GM12878 (cell line): ENCODE results near the gene CNTN4. TPM values are rescaled to one million over a fixed set of nuclear protein-coding genes. Genes with fewer than 3 reads are reported as not detected.
"Not testable (repeated sequence)": the region's sequence is repeated elsewhere in the genome, so short reads cannot be mapped to it uniquely, and the experiment has no call there.

ENCODE experiments used
- ATAC-seq: fragments of 200-7000 bp; cut with Tn5 transposase; 3 replicates; pipeline ENCODE4 v1.9.1; 2020; ENCODE audit warnings: mild to moderate bottlenecking, moderate library complexity
- BruUV-seq: library from RNA; stranded (reverse); fragments of 400-500 nt; replicated peaks from 2 replicates; lab custom pipeline; 2021; lab: Mats Ljungman, UMichigan
- CTCF ChIA-PET: fragments of 300-600 bp; sonication (Branson Sonifier 250); formaldehyde crosslinking; extraction: SDS; loops from one replicate; lab custom pipeline; 2021; ENCODE audit warnings: inconsistent platforms; lab: Yijun Ruan, JAX
- POLR2A ChIA-PET: fragments of 350-600 bp; formaldehyde crosslinking; extraction: SDS; loops from one replicate; lab custom pipeline; 2021; ENCODE audit warnings: inconsistent platforms; lab: Charles Lee
- RAD21 ChIA-PET: fragments of 300-600 bp; sonication (Branson Sonifier 250); formaldehyde crosslinking; loops from one replicate; lab custom pipeline; 2023; ENCODE audit warnings: antibody characterized with exemption; ENCODE audit not compliant: unreplicated experiment; lab: Charles Lee
- SMC1A ChIA-PET: fragments of 300-600 bp; sonication (Branson Sonifier 250); formaldehyde crosslinking; loops from one replicate; lab custom pipeline; 2023; ENCODE audit not compliant: unreplicated experiment, uncharacterized antibody; lab: Charles Lee
- DNase-seq: peaks from one replicate; pipeline ENCODE4 v3.0.0-alpha.2; 2011; ENCODE audit warnings: low read depth, low spot score
- FAIRE-seq: peaks from 3 replicates; lab custom pipeline; 2011; peaks lifted over from hg19 to GRCh38; lab: Jason Lieb, UNC
- H2AFZ ChIP-seq: 2 replicates; pipeline ENCODE4 v1.6.0; 2011; ENCODE audit warnings: low read depth, low read length, control low read depth; ENCODE audit not compliant: control insufficient read depth
- H3K27ac ChIP-seq: 2 replicates; pipeline ENCODE4 v1.5.1; 2011; ENCODE audit warnings: control low read depth; ENCODE audit not compliant: control insufficient read depth, insufficient read depth
- H3K27me3 ChIP-seq, 2 experiments: replicated peaks in 1 of 2; 2 replicates each; pipeline versions ENCODE4 v1.6.0 to v1.6.1; 2011; ENCODE audit warnings: low read length in 1 of 2; ENCODE audit not compliant: control insufficient read depth in 2 of 2, insufficient read depth in 2 of 2
- H3K36me3 ChIP-seq, 2 experiments: 2 replicates each; pipeline ENCODE4 v1.5.1; 2011; ENCODE audit warnings: low read length in 1 of 2; ENCODE audit not compliant: control insufficient read depth in 2 of 2, insufficient read depth in 2 of 2
- H3K4me1 ChIP-seq: 2 replicates; pipeline ENCODE4 v1.6.1; 2011; ENCODE audit warnings: mild to moderate bottlenecking, low read length, moderate library complexity, mixed read lengths; ENCODE audit not compliant: control insufficient read depth, insufficient read depth
- H3K4me2 ChIP-seq: 2 replicates; pipeline ENCODE4 v1.6.0; 2011; ENCODE audit warnings: control low read depth; ENCODE audit not compliant: control insufficient read depth, insufficient read depth
- H3K4me3 ChIP-seq: fragments of 200-600 bp; sonication (generic); 2 replicates; pipeline ENCODE4 v1.5.1; 2016
- H3K79me2 ChIP-seq: 2 replicates; pipeline ENCODE4 v1.6.0; 2011; ENCODE audit warnings: low read length; ENCODE audit not compliant: control insufficient read depth, insufficient read depth
- H3K9ac ChIP-seq: 2 replicates; pipeline ENCODE4 v1.8.0; 2011; ENCODE audit warnings: low read length, control low read depth, mixed read lengths; ENCODE audit not compliant: control insufficient read depth, insufficient read depth
- H3K9me3 ChIP-seq: replicated peaks from 3 replicates; pipeline ENCODE4 v1.5.1; 2011; ENCODE audit warnings: mild to moderate bottlenecking, low read length; ENCODE audit not compliant: control insufficient read depth, insufficient read depth
- H4K20me1 ChIP-seq: 2 replicates; pipeline ENCODE4 v1.6.0; 2011; ENCODE audit not compliant: control insufficient read depth, insufficient read depth
- HDAC6 ChIP-seq: fragments of 200-600 bp; sonication (generic); IDR thresholded peaks from one replicate; pipeline ENCODE4 v1.8.0; 2017; ENCODE audit warnings: antibody characterized with exemption; ENCODE audit not compliant: unreplicated experiment
- JUNB ChIP-seq: IDR thresholded peaks from 2 replicates; pipeline ENCODE4 v1.6.1; 2016; ENCODE audit warnings: antibody characterized with exemption, mild to moderate bottlenecking
- MEF2B ChIP-seq: fragments of 450-650 bp; IDR thresholded peaks from 2 replicates; pipeline ENCODE4 v1.6.1; 2018; ENCODE audit warnings: mild to moderate bottlenecking, moderate library complexity; ENCODE audit not compliant: partially characterized antibody, poor library complexity, severe bottlenecking
- MYC ChIP-seq: IDR thresholded peaks from 2 replicates; pipeline ENCODE4 v1.6.1; 2011; ENCODE audit warnings: mild to moderate bottlenecking, low read length, moderate library complexity, inconsistent platforms; ENCODE audit not compliant: insufficient read depth, insufficient replicate concordance, insufficient read length, severe bottlenecking
- TCF3 ChIP-seq: IDR thresholded peaks from 2 replicates; pipeline ENCODE4 v1.6.1; 2012; ENCODE audit warnings: low read depth, mild to moderate bottlenecking, low read length, borderline replicate concordance; ENCODE audit not compliant: insufficient read depth
- TCF7 ChIP-seq: IDR thresholded peaks from 2 replicates; pipeline ENCODE4 v1.6.1; 2014; ENCODE audit warnings: antibody characterized with exemption, borderline replicate concordance
- YY1 ChIP-seq: IDR thresholded peaks from 2 replicates; pipeline ENCODE4 v1.6.1; 2011; ENCODE audit warnings: low read depth, mild to moderate bottlenecking, low read length
- ZNF207 ChIP-seq: fragments of 450-650 bp; IDR thresholded peaks from 2 replicates; pipeline ENCODE4 v1.6.1; 2014; ENCODE audit warnings: antibody characterized with exemption, mild to moderate bottlenecking, borderline replicate concordance
- ZNF622 ChIP-seq: fragments of 450-650 bp; IDR thresholded peaks from 2 replicates; pipeline ENCODE4 v1.6.1; 2017; ENCODE audit warnings: mild to moderate bottlenecking, inconsistent platforms
- WGBS: methylation state at CpG from one replicate; pipeline ENCODE4 v1.1.6; 2016; ENCODE audit warnings: low lambda C conversion rate; ENCODE audit not compliant: insufficient replicate concordance, insufficient coverage; ENCODE audit errors: missing lambda C conversion rate; 5-methylcytosine and 5-hydroxymethylcytosine counted together
- in situ Hi-C: fragments of 300-500 bp; cut with MboI; formaldehyde crosslinking; loops from 9 replicates; pipeline ENCODE4 v1.14.3; 2018; ENCODE audit warnings: mixed read lengths
- intact Hi-C: fragments of 100-400 bp; cut with micrococcal nuclease; formaldehyde crosslinking; loops from one replicate; pipeline ENCODE4 v1.14.2; 2022; ENCODE audit not compliant: unreplicated experiment
- polyA plus RNA-seq, 11 experiments: library from polyadenylated mRNA; depleted of rRNA in 4 of 11; unstranded in 6 of 11; stranded (reverse) in 5 of 11; fragments of >200 nt; fragmentation: Nextera tagmentation in 4 of 11; fragmentation: Illumina TruSeq in 1 of 11; extraction: Ambion mirVana in 4 of 11; extraction: Trizol in 1 of 11; gene quantifications; 1 replicate in 1 of 11; 2 replicates in 10 of 11; pipeline versions ENCODE4 v1.2.1 to v1.2.3, GENCODE V29; 2011 to 2016; ENCODE audit warnings: inconsistent platforms in 2 of 11, missing spikeins in 2 of 11, low read depth in 1 of 11
- total RNA-seq, 4 experiments: library from RNA; depleted of rRNA in 3 of 4; stranded (reverse); fragments of >200 nt in 3 of 4; fragmentation: Illumina TruSeq in 1 of 4; extraction: Trizol in 1 of 4; gene quantifications; 2 replicates each; pipeline versions ENCODE4 v1.2.1 to v1.2.3, GENCODE V29; 2013 to 2021

CNTN4 gene
- total and polyA plus RNA-seq, 10 of the 15 experiments (the other 5 are each of a cell fraction or from before 2014, with no cell fraction given): 0.05 to 0.43 (median 0.15) TPM; not detected in 1

DNA sequence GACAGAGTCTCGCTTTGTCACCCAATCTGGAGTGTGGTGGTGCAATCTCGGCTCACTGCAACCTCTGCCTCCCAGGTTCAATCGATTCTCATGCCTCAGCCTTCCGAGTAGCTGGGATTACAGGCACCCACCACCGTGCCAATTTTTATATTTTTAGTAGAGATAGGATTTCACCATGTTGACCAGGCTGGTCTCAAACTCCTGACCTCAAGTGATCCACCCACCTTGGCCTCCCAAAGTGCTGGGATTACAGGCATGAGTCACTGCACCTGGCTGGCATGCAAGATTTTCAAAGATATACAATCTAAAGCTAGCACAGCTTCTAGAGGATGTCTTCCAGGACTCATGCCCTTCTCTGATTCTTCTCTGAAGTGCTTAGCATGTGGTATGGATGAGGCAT is 722.3 kb downstream of the CNTN4 start:
- H3K4me1 ChIP-seq, H4K20me1 ChIP-seq, SMC1A ChIA-PET, DNase-seq, H3K9ac ChIP-seq, H3K4me3 ChIP-seq, intact Hi-C loops, H3K4me2 ChIP-seq, H3K27me3 ChIP-seq, H3K27ac ChIP-seq, BruUV-seq, H2AFZ ChIP-seq, CTCF ChIA-PET, H3K79me2 ChIP-seq, RAD21 ChIA-PET, ATAC-seq, POLR2A ChIA-PET, H3K9me3 ChIP-seq, in situ Hi-C loops, H3K36me3 ChIP-seq, FAIRE-seq: not testable (repeated sequence)
- WGBS: 4% methylated on average over 5 of the region's 5 CpGs

DNA sequence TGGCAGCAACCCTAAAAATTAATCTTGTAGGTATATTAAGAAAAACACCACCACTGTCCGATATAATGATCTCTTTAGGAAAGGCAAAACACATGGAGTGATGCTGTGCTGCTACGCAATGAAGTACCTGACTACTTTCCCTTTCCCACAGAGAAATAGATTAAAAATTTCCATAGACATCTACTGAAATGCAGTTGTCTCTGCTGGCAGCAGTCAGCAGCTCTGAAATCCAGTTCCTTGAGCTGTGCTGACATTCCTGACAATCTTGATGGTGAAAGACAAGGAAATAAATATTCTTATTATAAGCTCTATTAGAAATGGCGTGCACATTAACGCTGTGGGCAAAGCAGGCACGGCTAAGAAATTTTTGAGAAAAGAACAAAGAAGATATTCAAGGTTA is 723.9 kb downstream of the CNTN4 start:
- ChIA-PET CTCF (interaction anchor here (0.6 kb wide), 1 partner anchor 1430 kb away, joined by 3 read pairs; no protein-coding TSS in a partner anchor), RAD21 (no interaction called here), SMC1A (no interaction called here), POLR2A (no interaction called here)
- WGBS: 20% methylated on average over 5 of the region's 5 CpGs
- BruUV-seq: no TSS peak
- H3K27ac ChIP-seq: no peak overlapping the region
- no peak for TF ChIP-seq MEF2B
- no peak for TF ChIP-seq ZNF207
- TF ChIP-seq TCF3: no peak
- TF ChIP-seq YY1: no peak
- TF ChIP-seq MYC: no peak
- TF ChIP-seq TCF7: no peak
- no peak for TF ChIP-seq ZNF622
- TF ChIP-seq HDAC6: no peak
- no peak for TF ChIP-seq JUNB
- in situ Hi-C loops (no loop called here), intact Hi-C loops (no loop called here)
- H3K4me3 ChIP-seq: no peak overlapping the region
- H3K36me3 ChIP-seq: no peaks in the 10 kb centered on the region
- H3K27me3 ChIP-seq: no peaks in the 10 kb centered on the region; a peak in 1 of 4 replicates
- no peaks in the 10 kb centered on the region for H3K9me3 ChIP-seq
- no peaks in the 10 kb centered on the region for H3K4me1 ChIP-seq
- FAIRE-seq (no peak), DNase-seq (no peak), ATAC-seq (no peak)
- no peaks in the 10 kb centered on the region for H3K79me2 ChIP-seq
- no peaks in the 10 kb centered on the region for H4K20me1 ChIP-seq
- no peak overlapping the region for H3K9ac ChIP-seq
- H3K4me2 ChIP-seq: no peak overlapping the region
- H2AFZ ChIP-seq: no peak overlapping the region
